Breast epithelium (tissue), 3 donors: ENCODE data around the gene CPPED1.

ENCODE experiments used
- CTCF ChIP-seq, 3 donors: fragments of 450-650 bp; IDR thresholded peaks; one replicate each; pipeline ENCODE4 v1.5.1; 2016 to 2017; ENCODE audit warnings: antibody characterized with exemption in 3 of 3, mild to moderate bottlenecking in 3 of 3, moderate library complexity in 3 of 3
- POLR2AphosphoS5 ChIP-seq, 3 donors: sonication (generic); formaldehyde crosslinking; IDR thresholded peaks; one replicate each; pipeline ENCODE4 v1.6.1; 2017; ENCODE audit warnings: antibody characterized with exemption in 3 of 3

- TF ChIP-seq POLR2AphosphoS5 (IDR thresholded peaks at IDR 0.05) (no peak), CTCF (IDR thresholded peaks at IDR 0.05) (no peak)
Observed at GRCh38 chr16:12625716-12626115, 178.0 kb downstream of the CPPED1 start.
